HUES48 (cell line): Measurements from ENCODE around the gene TMEM163.

Experiments
- H3K27ac ChIP-seq: one replicate; pipeline ENCODE4 v1.7.0; 2013; ENCODE audit warnings: low read depth, low read length, inconsistent platforms
- H3K27me3 ChIP-seq: 2 replicates; pipeline ENCODE4 v1.6.1; 2013; ENCODE audit warnings: mild to moderate bottlenecking, low read length; ENCODE audit not compliant: control insufficient read depth, insufficient read depth
- H3K36me3 ChIP-seq: 2 replicates; pipeline ENCODE4 v1.6.1; 2013; ENCODE audit warnings: low read length; ENCODE audit not compliant: control insufficient read depth, insufficient read depth
- H3K4me1 ChIP-seq: 2 replicates; pipeline ENCODE4 v1.6.1; 2013; ENCODE audit warnings: mild to moderate bottlenecking, low read length; ENCODE audit not compliant: control insufficient read depth, insufficient read depth
- H3K4me3 ChIP-seq: 2 replicates; pipeline ENCODE4 v1.5.1; 2013; ENCODE audit warnings: mild to moderate bottlenecking, low read depth, low read length
- H3K9ac ChIP-seq: 2 replicates; pipeline ENCODE4 v1.6.1; 2013; ENCODE audit warnings: mild to moderate bottlenecking, low read depth, low read length, moderate library complexity
- H3K9me3 ChIP-seq: 2 replicates; pipeline ENCODE4 v1.6.1; 2013; ENCODE audit warnings: low read length; ENCODE audit not compliant: control insufficient read depth, insufficient read depth

The TMEM163 gene

GRCh38 chr2:134502104-134502503 lies 216.7 kb downstream of the TMEM163 start:
- Histone ChIP-seq H3K9ac (no peak overlapping the region), H3K4me3 (no peak overlapping the region), H3K4me1 (no peaks in the 10 kb centered on the region), H3K9me3 (no peaks in the 10 kb centered on the region), H3K36me3 (no peaks in the 10 kb centered on the region), H3K27me3 (no peaks in the 10 kb centered on the region), H3K27ac (no peak overlapping the region)

- H3K27ac ChIP-seq = no peak overlapping the region
- no peaks in the 10 kb centered on the region for H3K9me3 ChIP-seq
- no peaks in the 10 kb centered on the region for H3K27me3 ChIP-seq
- no peaks in the 10 kb centered on the region for H3K36me3 ChIP-seq
- no peak overlapping the region for H3K9ac ChIP-seq
- H3K4me3 ChIP-seq = no peak overlapping the region
- H3K4me1 ChIP-seq = no peaks in the 10 kb centered on the region
These were observed 217.2 kb downstream of the TMEM163 start for GRCh38 chr2:134501476-134502091.

DNA sequence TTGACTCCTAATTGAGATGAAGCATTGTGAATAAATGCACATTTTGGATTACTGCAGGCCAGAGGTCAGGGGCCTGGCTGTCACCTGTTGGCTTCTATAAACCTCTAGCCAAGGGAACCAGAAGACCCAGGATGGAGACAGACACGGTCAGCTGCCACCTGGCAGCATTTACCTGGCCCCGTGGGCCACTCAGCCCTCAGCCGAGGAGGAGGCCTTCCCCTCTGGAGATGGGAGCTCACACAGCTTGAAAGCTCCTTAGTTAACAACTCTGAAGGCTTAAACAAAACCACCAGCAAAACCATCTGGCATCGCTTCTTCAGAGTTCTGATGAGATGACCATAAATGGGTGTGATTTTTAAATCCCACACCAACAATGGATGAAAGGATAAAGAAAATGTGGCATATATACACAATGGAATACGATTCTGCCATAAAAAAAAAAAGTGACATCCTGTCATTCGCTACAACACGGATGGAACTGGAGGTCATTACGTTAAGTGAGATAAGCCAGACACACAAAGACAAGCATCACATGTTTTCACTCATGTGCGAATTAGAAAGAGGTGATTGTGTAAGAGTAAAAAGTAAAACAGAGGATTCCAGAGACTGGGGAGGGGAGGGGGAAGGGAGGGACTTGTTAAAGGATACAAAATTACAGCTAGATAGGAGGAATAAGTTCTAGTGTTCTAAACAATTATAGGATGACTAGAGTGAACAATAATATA lies 218.4 kb downstream of the TMEM163 start:
- H3K4me3 ChIP-seq = no peak overlapping the region
- no peak overlapping the region for H3K27ac ChIP-seq
- H3K4me1 ChIP-seq = no peaks in the 10 kb centered on the region
- no peaks in the 10 kb centered on the region for H3K36me3 ChIP-seq
- H3K9ac ChIP-seq = no peak overlapping the region
- H3K9me3 ChIP-seq = no peaks in the 10 kb centered on the region
- no peaks in the 10 kb centered on the region for H3K27me3 ChIP-seq

GRCh38 chr2:134499307-134499926 lies 219.4 kb downstream of the TMEM163 start:
- H3K4me1 ChIP-seq = no peaks in the 10 kb centered on the region
- H3K4me3 ChIP-seq = no peak overlapping the region
- no peak overlapping the region for H3K9ac ChIP-seq
- no peak overlapping the region for H3K27ac ChIP-seq
- H3K27me3 ChIP-seq = no peaks in the 10 kb centered on the region
- H3K36me3 ChIP-seq = no peaks in the 10 kb centered on the region
- H3K9me3 ChIP-seq = no peaks in the 10 kb centered on the region

DNA sequence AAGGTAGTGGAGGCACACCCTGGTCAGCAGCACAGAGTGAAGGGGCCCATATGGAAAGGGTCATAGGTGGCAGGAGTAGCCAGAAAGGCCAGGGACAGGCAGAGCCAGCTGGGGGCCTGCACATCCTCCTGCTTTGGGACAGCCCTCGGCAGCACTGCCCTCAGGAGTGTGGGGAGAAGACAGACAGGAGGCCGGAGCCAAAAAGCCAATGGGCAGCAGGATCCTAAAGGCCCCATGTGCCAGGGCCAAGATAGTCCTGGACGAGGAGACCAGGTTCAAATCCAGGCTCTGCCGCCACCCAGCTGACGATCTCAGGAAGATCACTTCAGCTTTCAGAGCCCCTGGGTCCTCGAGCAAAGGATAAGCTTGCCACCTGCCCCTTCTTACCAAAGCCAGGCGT lies 220.1 kb downstream of the TMEM163 start:
- H3K4me3 ChIP-seq = no peak overlapping the region
- H3K9ac ChIP-seq = no peak overlapping the region
- no peaks in the 10 kb centered on the region for H3K36me3 ChIP-seq
- no peaks in the 10 kb centered on the region for H3K4me1 ChIP-seq
- no peaks in the 10 kb centered on the region for H3K9me3 ChIP-seq
- H3K27ac ChIP-seq = no peak overlapping the region
- H3K27me3 ChIP-seq = no peaks in the 10 kb centered on the region

DNA sequence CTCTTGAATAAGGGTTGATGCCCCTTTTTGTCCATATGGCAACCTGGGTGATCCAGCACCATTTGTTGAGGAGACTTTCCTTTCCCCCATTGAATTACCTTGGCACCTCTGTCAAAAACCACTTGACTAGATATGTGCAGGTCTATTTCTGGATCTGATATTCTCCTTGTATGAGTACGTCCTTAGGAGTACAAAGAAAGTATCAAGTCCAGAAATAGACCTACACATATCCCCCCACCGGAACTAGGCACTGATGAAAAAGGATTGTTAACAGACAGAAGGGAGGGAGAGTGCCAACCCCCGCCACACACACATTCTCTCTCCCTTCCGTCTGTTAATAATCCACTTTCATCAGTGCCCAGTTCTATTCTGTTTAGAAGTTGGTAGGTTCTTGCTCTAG lies 225.0 kb downstream of the TMEM163 start:
- Histone ChIP-seq H3K9ac (no peak overlapping the region), H3K9me3 (no peaks in the 10 kb centered on the region), H3K4me3 (no peak overlapping the region), H3K4me1 (no peaks in the 10 kb centered on the region; the same call in 1 of the 2 replicates), H3K27me3 (no peaks in the 10 kb centered on the region), H3K27ac (no peak overlapping the region), H3K36me3 (no peaks in the 10 kb centered on the region)

GRCh38 chr2:134491771-134492441 lies 226.9 kb downstream of the TMEM163 start:
- Histone ChIP-seq H3K4me3 (no peak overlapping the region), H3K36me3 (no peaks in the 10 kb centered on the region), H3K9ac (no peak overlapping the region), H3K27me3 (no peaks in the 10 kb centered on the region), H3K4me1 (no peaks in the 10 kb centered on the region; the same call in 1 of the 2 replicates), H3K9me3 (no peaks in the 10 kb centered on the region), H3K27ac (no peak overlapping the region)

- no peaks in the 10 kb centered on the region; the same call in 1 of the 2 replicates for H3K4me1 ChIP-seq
- no peaks in the 10 kb centered on the region for H3K9me3 ChIP-seq
- no peak overlapping the region for H3K27ac ChIP-seq
- H3K4me3 ChIP-seq = no peak overlapping the region
- no peaks in the 10 kb centered on the region for H3K36me3 ChIP-seq
- no peak overlapping the region for H3K9ac ChIP-seq
- H3K27me3 ChIP-seq = no peaks in the 10 kb centered on the region
These were observed 227.8 kb downstream of the TMEM163 start for GRCh38 chr2:134491022-134491421.

DNA sequence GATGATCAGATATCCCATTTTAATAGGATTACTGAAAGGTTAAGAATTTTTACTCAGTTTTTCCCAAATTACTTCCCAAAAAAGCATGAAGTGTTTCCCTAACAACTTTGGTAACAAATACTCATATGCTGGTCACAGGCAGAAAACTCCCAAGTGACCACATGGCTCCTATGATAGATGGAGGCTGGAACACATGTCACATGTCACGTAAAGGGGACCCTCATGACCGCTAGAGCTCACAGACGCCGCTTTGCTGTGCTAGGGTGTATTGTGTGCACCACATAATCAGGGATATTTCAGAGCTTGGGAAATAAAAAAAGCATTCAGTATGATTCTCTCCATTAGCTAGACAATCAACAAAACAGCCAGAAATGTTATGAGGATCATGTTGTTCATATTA lies 228.2 kb downstream of the TMEM163 start:
- no peaks in the 10 kb centered on the region for H3K9me3 ChIP-seq
- no peaks in the 10 kb centered on the region; the same call in 1 of the 2 replicates for H3K4me1 ChIP-seq
- H3K27ac ChIP-seq = no peak overlapping the region
- no peak overlapping the region for H3K9ac ChIP-seq
- no peak overlapping the region for H3K4me3 ChIP-seq
- H3K27me3 ChIP-seq = no peaks in the 10 kb centered on the region
- H3K36me3 ChIP-seq = no peaks in the 10 kb centered on the region

GRCh38 chr2:134489732-134490384 lies 228.9 kb downstream of the TMEM163 start:
- H3K36me3 ChIP-seq = no peaks in the 10 kb centered on the region
- no peak overlapping the region for H3K9ac ChIP-seq
- H3K27ac ChIP-seq = no peak overlapping the region
- H3K9me3 ChIP-seq = no peaks in the 10 kb centered on the region
- H3K4me3 ChIP-seq = no peak overlapping the region
- no peaks in the 10 kb centered on the region; the same call in 1 of the 2 replicates for H3K4me1 ChIP-seq
- H3K27me3 ChIP-seq = no peaks in the 10 kb centered on the region
